GM18508 (cell line): ENCODE measurements around the gene NUPR1.
"Not testable (repeated sequence)": the region's sequence is repeated elsewhere in the genome, so short reads cannot be mapped to it uniquely, and the experiment has no call there.

Source experiments
- ATAC-seq: cut with Tn5 transposase; IDR thresholded peaks from one replicate; pipeline ENCODE4 v1.9.1; 2021; ENCODE audit warnings: moderate number of reproducible peaks; ENCODE audit not compliant: insufficient read depth, unreplicated experiment

NUPR1 gene

DNA sequence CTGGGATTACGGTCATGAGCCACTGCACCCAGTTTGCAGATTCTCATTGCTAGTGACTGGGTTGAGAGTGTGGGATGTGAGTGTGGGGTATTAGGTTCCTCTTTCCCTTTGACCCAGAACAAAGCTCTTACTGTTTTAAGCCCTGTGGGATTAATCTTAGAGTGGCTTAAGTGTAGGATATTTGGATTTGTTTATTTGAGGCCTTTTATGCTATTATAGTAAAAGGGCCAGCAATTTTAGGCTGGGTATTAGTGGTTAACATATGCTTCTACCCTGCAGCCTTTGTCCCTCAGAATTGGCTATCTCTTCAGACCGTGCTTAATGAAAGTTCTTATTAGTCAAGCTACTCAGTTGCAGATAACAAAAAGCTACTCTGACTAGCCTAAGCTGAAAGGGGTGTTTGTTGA lies 18.1 kb upstream of the NUPR1 start:
- no peak for ATAC-seq

DNA sequence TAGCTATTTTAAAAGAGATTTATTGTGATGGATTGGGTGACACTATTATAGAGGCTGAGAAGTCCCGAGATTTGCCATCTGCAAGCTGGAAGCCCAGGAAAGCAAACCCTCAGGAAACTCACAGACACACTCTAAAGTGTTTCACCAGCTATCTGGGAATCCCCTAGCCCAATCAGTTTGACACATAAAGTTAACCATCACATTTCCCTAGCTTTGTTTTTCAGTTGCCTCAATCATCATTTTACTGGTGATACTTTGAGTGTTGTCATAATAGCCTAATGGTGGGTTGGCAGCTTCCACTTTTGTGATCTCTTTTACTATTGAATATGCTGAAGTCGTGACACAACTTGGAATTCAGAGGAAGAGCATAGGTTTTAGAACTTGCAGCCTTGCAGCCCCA lies 16.8 kb upstream of the NUPR1 start:
- no peak for ATAC-seq

DNA sequence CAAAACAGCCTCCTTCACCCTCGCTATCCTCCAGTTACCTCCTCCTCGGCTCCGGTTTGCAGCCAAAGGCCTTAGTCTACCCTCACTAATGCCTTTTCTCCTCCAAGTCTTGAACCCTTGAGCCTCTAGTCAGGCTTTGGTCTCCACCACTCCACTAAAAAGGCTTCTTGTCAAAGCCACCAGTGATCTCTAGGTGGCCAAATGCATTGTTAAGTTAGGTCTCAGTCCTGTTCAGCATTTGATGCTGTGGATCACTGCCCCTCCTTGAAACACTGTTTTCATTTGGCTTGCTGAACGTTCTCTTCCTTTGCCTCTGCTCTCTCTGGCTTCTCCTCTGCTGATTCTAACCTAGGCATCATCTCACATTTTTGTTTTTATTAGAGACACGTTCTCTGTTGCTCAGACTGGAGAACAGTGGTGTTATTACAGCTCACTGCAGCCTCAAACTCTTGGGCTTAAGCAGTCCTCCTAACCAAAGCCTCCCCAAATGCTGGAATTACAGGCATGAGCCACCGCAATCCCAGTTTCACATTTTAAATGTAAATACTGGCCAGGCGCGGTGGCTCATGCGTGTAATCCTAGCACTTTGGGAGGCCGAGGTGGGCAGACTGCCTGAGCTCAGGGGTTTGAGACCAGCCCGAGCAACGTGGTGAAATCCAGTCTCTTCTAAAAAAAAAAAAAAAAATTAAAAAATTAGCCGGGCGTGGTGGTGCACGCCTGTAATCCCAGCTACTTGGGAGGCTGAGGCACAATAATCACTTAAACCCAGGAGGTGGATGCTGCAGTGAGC lies 16.1 kb upstream of the NUPR1 start:
- ATAC-seq, result no peak

DNA sequence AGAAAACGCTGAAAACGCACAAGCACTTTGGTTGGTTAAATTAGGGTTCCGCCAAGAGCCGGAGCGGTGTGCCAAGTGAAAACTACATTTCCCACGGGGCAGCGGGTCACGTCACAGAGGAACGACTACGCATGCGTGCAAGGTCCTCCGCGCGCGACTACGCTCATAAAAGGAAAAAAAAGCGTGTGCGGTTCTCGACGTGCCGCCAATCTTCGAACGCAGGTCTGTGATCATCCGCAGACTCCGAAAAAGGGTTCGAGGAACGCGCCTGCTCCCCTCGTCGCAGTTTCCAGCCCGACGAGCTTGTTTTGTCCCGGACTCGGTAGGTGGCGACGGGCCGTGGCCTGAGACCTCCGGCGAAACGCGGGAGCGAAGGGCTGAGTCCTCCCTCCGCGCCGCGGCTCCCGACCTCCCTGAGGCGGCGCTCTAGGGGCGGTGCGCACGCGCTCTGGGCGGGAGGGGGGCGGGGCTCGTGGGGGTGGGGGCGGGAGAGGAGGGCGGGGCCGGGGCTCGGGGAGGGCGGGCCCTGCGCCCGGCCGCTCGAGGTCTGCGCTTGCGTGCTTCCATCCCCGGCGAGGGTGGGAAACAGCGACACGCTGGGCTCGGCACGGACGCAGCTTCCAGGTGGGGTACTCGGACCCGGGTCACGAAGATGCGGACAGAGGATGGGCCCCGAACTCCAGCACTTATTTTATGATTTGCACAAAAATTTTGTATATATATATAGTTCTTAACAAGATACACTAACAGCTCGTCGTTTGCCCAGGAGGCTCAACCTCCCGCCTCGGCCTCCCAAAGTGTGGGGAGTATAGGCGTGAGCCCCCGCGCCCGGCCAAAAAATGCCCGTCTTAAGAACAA lies 15.2 kb upstream of the NUPR1 start, which contains the start of gene SGF29:
Gene SGF29, plus strand, starts transcription at position 145 of the 858 bp plus-strand sequence. CDS start 27,150 bp downstream, outside the sequence.
- peak; percentile 46 for ATAC-seq

DNA sequence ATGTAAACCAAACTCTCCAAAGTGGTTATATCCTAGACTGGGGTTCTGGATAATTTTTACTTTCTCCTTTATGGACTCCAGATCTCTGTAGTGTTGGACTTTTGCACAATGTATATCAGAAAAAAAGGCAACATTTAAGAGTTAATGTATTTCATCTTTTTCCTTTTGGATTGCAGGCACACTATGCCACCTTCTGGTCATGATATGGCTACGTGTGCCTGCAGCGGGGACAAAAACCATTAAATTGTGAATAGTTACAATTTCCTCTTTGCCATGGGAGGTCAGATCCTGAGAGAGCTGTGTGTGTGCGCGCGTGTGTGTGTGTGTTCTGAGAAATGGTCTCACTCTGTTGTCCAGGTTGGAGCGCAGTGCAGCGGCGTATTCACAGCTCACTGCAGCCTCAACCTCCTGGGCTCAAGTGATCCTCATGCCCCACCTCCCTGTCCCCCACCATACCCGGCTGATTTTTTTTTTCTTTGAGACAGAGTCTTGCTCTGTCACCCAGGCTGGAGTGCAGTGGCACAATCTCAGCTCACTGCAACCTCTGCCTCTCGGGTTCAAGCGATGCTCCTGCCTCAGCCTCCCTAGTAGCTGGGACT lies 10.6 kb upstream of the NUPR1 start:
- ATAC-seq, result no peak

DNA sequence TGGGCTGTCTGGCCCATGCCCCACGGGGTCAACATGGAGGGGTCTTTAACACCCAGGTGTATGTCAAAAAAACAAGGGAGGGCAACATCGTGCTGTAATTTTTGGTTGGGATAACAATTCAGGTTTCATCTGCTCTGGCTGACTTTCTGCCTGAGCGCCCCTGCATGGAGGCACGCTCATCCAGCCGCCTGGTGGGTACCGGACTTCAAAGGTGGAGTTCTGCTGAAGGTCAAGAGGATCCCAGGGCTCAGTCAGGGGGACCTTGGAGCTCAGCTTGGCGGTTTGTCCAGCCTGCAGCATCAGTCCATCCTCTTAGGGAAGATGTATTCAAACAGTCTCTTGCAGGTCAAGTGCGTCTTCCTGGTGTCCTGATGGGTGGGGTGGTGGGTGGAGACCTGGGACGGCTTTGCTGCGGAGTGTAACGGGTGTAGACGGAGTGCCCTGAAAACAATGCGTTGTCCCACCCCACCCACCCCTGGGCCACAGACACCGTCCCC lies 9.6 kb upstream of the NUPR1 start:
- no peak for ATAC-seq

DNA sequence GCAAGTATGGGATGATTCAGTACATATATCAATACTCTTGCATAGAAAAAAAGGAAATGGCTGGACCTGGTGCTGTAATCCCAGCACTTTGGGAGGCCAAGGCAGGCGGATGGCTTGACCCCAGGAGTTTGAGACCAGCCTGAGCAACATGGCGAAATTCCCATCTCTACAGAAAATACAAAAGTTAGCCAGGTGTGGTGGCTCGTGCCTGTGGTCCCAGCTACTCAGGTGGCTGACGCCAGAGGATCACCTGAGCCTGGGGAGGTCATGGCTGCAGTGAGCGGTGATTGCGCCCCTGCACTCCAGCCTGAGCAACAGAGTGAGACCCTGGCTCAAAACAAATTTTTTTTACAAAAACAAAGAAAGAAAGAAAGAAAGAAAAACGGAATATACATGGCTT lies 7.9 kb upstream of the NUPR1 start:
- no peak for ATAC-seq

DNA sequence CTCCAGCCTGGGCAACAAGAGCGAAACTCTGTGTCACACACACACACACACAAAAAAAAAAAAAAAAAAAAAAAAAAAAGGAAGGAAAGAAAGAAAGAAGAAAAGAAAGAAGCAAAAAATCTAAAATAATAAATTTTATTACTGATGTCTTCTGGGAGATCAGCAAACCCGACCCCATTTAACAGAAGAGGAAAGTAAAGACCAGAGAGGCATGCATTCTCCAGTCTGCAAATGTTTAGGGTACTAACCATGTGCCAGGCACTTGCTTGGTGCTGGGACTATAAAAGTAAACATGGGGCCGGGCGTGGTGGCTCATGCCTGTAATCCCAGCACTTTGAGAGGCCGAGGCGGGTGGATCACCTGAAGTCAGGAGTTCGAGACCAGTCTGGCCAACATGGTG lies 7.2 kb upstream of the NUPR1 start:
- not testable (repeated sequence) for ATAC-seq

DNA sequence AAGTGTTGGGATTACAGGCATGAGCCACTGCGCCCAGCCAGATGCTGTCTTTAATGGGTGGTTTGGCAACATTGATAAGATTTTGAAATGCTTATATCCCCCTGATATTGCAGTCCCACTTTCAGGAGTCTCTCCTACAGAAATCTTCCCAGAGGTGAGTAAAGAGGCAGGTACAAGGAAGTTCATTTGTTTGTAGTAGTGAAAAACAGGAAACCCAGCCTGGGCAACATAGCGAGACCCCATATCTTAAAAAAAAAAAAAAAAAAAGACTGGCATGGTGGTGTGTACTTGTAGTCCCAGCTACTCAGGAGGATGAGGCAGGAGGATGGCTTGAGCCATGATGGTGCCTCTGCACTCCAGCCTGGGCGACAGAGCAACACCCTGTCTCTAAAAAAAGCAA lies 6.2 kb upstream of the NUPR1 start:
- ATAC-seq, result no peak

DNA sequence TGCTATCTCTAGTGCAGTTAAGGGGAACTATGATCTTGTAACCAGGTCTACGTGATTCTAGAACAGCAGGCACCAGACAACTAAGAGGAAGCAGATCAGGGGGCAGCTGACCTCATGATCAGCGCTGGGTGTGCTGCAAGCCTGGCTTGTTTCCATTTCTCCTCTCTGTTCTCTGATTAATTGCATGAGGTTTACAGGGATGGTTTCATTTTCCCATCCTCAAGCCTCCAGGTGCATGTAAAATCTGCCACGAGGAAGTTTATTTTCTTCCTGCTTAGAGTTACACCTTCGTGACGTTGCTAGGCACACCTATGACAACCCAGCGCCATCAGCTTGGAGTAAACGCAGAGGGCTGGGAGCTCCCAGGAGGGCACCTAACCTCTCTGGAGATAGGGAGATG lies 4.3 kb upstream of the NUPR1 start:
- ATAC-seq, result no peak

DNA sequence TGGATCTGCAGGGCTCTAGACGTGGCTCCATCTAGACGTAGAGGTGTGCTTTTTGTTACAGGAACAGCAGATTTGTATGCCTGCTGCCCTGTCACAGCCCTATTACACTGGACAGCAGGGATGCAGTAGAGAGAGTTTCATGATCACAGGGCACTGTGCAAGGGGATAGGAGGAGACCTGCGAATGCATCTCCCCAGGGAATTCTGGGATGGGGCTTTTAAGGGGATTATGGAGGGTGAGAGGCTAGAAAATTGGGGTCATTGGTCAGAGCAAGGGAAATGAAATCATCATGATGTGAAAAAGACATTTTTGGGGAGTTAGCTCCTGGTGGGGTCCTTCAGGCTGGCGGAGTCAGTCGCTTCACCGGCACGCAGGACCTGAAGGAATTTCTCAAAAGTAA lies 3.9 kb upstream of the NUPR1 start:
- ATAC-seq, result no peak

DNA sequence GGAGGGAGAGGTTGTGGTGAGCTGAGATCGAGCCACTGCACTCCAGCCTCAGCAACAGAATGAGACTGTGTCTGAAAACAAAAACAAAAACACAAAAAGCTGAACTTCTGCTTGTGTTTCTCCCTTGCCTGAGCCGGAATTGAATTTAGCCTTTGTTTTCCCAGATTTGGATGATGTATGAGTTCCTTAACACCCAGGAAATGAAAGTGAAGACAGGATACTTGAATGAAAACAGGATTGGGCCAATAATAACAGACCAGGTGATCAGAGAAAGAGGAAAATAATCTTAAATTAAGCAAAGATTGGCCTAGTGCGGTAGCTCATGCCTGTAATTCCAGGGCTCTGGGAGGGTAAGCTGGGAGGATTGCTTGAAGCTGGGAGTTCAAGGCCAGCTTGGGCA lies 1.6 kb upstream of the NUPR1 start:
- no peak for ATAC-seq

DNA sequence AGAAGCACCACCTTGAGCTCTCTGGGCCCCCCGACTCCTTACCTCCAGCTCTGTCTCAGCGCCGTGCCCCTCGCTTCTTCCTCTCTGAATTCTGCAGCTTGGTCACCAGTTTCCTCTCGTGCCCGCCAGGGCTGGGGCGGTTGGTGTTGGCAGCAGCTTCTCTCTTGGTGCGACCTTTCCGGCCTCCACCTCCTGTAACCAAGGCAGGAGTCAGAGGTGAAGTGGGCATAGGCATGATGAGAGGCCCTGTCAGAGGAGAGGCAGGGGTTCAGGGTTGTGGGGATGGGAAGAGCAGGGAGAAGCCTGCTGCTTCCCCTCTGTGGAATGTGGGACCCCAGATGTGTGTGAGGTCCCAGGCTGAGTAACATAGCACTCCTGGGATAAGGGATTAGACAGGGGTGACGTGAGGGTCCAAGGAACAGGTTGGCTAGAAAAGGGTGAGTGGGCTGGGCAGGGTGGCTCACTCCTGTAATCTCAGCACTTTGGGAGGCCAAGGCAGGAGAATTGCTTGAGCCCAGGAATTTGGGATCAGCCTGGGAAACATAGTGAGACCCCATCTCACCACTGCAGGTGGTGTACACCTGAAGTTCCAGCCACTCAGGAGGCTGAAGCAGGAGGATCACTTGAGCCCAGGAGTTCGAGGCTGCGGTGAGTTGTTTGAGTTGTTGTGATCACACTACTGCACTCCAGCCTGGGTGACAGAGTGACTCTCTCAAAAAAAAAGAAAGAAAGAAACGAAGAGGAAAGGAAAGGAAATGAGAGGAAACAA lies 626 bp downstream of the NUPR1 start:
- ATAC-seq, result no peak

DNA sequence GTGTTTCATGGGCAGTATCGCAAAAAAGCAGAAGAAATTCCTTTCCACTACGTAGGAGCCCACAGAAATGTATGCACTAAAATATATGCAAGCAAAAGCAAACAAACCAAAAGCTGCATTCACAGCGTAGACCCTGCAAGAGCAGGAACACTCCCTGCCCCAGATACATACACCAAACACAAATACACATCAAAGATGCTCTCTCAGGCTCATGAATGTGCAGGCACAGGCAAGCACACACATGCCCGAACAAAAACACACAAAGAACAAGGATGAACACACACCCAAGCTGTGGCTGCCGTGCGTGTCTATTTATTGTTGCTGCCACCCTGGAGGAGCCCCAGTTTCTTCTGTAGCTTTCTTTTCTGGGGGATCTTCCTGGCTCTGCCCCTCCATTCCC lies 1.7 kb downstream of the NUPR1 start:
- no peak for ATAC-seq

DNA sequence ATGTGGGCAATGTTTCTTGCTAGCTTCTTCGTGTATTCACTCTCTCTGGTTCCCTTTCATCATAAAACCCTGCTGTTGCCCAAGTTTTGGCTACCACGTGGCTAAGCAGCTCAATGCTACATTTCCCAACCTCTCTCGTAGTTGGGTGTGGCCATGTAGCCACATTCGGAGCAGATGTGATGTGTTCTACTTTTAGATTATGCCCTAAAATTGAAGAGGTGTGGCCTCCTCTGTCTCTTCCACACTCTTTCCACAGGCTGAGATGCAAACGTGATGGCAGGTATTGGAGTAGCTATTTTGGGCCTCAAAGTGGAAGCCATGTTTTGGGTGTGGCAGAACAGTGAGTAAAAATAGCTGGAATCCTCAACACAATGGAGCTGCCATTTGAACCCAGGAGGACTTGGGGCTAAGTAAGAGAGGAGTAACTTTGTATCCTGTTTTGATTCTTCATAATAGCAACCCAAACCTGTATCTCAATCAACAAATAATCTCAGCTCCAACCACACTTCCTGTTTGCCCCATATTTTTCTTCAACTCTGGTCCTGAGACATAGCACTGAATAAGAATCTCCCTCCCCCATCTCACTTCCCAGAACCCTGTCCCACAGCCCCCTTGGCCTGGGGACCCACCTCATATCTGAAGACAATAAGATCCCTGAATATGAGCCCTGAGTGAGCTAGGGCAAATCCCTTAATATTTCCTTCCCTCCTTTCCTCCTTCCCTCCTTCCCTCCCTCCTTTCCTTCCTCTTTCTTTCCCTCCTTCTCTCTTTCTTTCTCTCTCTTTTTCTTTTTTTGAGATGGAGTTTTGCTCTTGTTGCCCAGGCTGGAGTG lies 4.0 kb downstream of the NUPR1 start:
- ATAC-seq, result no peak

DNA sequence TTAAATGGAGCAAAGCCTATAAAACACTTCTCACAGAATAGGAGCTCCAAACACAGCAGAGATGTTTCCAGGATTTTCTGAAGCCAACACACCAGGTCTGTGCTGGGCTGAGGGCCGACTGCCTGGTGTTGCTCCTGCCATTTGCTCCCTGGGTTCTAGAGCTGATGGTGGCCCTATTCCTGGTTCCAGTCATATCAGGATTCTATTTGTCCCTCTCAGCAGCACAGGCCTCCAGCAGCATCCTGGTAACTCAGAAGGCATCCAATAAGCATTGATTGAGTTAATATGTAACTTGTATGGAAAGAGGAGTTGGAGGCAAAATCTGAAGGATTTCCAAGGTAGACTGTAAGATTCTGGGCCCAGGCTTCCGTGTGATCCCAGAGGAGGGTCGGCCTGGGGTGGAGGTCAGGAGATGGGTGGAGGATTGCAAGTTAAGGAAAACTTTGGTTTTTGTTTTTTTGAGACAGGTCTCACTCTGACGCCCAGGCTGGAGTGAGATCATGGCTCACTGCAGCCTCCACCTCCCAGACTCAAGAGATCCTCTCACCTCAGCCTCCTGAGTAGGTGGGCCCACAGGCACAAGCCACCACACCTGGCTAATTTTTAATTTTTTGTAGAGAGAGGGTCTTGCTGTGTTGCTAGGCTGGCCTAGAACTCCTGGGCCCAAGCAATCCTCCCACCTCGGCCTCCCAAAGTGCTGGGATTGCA lies 5.7 kb downstream of the NUPR1 start:
- ATAC-seq, result no peak

DNA sequence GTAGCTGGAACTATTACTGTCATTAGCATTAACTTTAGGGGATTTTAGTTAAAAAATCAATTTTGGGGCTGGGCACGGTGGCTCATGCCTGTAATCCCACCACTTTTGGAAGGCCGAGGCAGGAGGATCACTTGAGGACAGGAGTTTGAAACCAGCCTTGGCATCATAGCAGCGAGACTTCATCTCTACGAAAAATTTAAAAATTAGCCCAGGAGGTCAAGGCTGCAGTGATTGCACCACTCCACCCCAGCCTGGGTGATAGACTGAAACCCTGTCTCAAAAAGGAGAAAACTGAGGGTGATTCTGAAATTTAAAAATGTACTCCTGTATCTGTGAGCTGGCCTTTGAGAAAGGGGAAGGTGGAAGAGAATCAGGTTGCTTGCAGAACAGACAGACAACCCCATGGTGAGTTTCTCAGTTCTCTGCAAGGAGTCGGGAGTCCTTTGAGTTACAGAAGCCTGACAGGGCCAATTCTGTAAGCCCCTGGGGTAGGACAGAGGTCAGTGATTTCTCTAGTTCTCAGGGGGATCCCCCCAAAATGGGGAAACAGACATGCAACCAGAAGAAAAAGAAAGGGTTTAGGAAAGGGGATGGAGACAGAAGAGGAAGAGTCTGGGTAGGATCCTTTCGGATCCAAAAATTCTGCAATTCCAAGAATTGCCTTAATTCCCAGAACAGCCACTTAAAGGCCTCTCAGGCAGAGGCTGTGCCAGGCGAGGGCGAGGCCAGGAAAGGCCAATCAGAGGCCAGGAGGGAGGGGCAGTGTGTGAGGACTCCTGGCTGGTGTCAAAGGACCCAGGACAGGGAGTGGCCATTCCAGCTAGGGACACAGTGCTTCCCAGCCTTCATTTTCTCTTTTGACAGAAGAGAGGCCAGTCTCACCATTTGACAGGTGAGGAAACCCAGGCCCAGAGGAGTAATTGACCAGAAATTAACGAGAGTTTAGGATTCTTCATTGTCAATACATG lies 6.7 kb downstream of the NUPR1 start:
- ATAC-seq, result no peak

DNA sequence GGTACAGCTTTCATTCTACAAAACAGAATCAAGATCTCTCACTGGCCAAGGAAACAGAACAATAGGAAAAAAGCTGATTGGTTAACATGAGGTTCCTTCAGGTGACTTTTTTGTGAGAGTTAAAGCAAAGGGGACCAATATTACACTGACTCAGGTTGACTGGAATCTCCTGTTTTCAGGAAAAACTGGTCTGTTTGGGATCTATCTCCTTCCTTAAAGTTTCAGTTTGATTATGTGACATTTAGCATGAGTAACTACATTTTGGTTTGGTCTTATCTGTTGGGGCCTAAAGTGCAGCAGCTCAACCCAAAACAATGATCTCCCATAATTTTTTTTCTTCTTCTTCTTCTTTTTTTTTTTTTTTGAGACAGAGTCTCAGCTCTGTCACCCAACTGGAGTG lies 9.7 kb downstream of the NUPR1 start:
- ATAC-seq, result no peak
